ENCODE results near the gene CDK4.

Gene CDK4

GRCh38 chr12:57752668-57753000, 524 bp upstream of the CDK4 start:
- Histone ChIP-seq H3K27me3 (ENCODE audit: insufficient read depth, poor library complexity, severe bottlenecking) (peaks cover under 1% of the 10 kb centered on the region), H3K4me3 (replicated peaks; ENCODE audit: insufficient read depth, low read length) (peak overlapping the region; percentile 71), H3K27ac (replicated peaks) (peak overlapping the region; percentile 56)
- TF ChIP-seq POLR2AphosphoS5 (IDR thresholded peaks at IDR 0.05; ENCODE audit: low read depth) (no peak), SPI1 (IDR thresholded peaks at IDR 0.05; ENCODE audit: borderline replicate concordance, low read depth) (no peak), GABPA (IDR thresholded peaks at IDR 0.05; ENCODE audit: low read depth) (no peak), CTCF (IDR thresholded peaks at IDR 0.05; ENCODE audit: insufficient read depth, low read length) (no peak), REST (IDR thresholded peaks at IDR 0.05; ENCODE audit: insufficient replicate concordance, low read depth) (no peak)
- no peak for DNase-seq (ENCODE audit: low read depth in 1 of 2, low spot score in 1 of 2)

GRCh38 chr12:57751432-57751787, 700 bp downstream of the CDK4 start:
- 0 out of 2 replicates have a peak, but pooled peaks have one; percentile 22 for TF ChIP-seq POLR2AphosphoS5 (IDR thresholded peaks at IDR 0.05; ENCODE audit: low read depth)
- TF ChIP-seq GABPA (IDR thresholded peaks at IDR 0.05; ENCODE audit: low read depth) = no peak
- no peak for TF ChIP-seq SPI1 (IDR thresholded peaks at IDR 0.05; ENCODE audit: borderline replicate concordance, low read depth)
- DNase-seq (ENCODE audit: low read depth in 1 of 2, low spot score in 1 of 2) = no peak
- Histone ChIP-seq H3K4me3 (replicated peaks; ENCODE audit: insufficient read depth, low read length) (peak overlapping the region; percentile 71), H3K27ac (replicated peaks) (peak overlapping the region; percentile 95), H3K27me3 (ENCODE audit: insufficient read depth, poor library complexity, severe bottlenecking) (no peaks in the 10 kb centered on the region)

- H3K27me3 ChIP-seq (ENCODE audit: insufficient read depth, poor library complexity, severe bottlenecking) = no peaks in the 10 kb centered on the region
- no peak; the same call in 1 of the 2 replicates for TF ChIP-seq POLR2AphosphoS5 (IDR thresholded peaks at IDR 0.05; ENCODE audit: low read depth)
- TF ChIP-seq CTCF (IDR thresholded peaks at IDR 0.05; ENCODE audit: insufficient read depth, low read length) = no peak
- no peak for TF ChIP-seq REST (IDR thresholded peaks at IDR 0.05; ENCODE audit: insufficient replicate concordance, low read depth)
- no peak for TF ChIP-seq GABPA (IDR thresholded peaks at IDR 0.05; ENCODE audit: low read depth)
- H3K4me3 ChIP-seq (replicated peaks; ENCODE audit: insufficient read depth, low read length) = peak overlapping the region; percentile 71
- H3K27ac ChIP-seq (replicated peaks) = peak overlapping the region; percentile 95
- no peak for DNase-seq (ENCODE audit: low read depth in 1 of 2, low spot score in 1 of 2)
These were observed 1.3 kb downstream of the CDK4 start for GRCh38 chr12:57750561-57751431.

- Histone ChIP-seq H3K27me3 (ENCODE audit: insufficient read depth, poor library complexity, severe bottlenecking) (no peaks in the 10 kb centered on the region), H3K27ac (replicated peaks) (no peak overlapping the region), H3K4me3 (replicated peaks; ENCODE audit: insufficient read depth, low read length) (no peak overlapping the region)
- no peak for DNase-seq (ENCODE audit: low read depth in 1 of 2, low spot score in 1 of 2)
- no peak for TF ChIP-seq SPI1 (IDR thresholded peaks at IDR 0.05; ENCODE audit: borderline replicate concordance, low read depth)
- no peak for TF ChIP-seq CTCF (IDR thresholded peaks at IDR 0.05; ENCODE audit: insufficient read depth, low read length)
- no peak for TF ChIP-seq REST (IDR thresholded peaks at IDR 0.05; ENCODE audit: insufficient replicate concordance, low read depth)
- no peak for TF ChIP-seq POLR2AphosphoS5 (IDR thresholded peaks at IDR 0.05; ENCODE audit: low read depth)
- no peak for TF ChIP-seq GABPA (IDR thresholded peaks at IDR 0.05; ENCODE audit: low read depth)
These were observed 3.0 kb downstream of the CDK4 start for GRCh38 chr12:57749061-57749460.

Measured in HL-60 (cell line).